Stimulated activated CD4-positive, alpha-beta T cell treated with anti-CD3 and anti-CD28 coated beads, Interleukin-1b, Interleukin-23, amount 100 ng/mL, for 24 hours (primary cell): Measurements from ENCODE around the gene KCTD16.

Experiments used
- DNase-seq, 4 experiments: peaks; one replicate each; pipeline ENCODE4 v3.0.0-alpha.2; 2020; ENCODE audit warnings: low read depth in 4 of 4, low spot score in 1 of 4

The KCTD16 gene

GRCh38 chr5:144206141-144206540, 35.5 kb downstream of the KCTD16 start:
- DNase-seq = no peak

DNA sequence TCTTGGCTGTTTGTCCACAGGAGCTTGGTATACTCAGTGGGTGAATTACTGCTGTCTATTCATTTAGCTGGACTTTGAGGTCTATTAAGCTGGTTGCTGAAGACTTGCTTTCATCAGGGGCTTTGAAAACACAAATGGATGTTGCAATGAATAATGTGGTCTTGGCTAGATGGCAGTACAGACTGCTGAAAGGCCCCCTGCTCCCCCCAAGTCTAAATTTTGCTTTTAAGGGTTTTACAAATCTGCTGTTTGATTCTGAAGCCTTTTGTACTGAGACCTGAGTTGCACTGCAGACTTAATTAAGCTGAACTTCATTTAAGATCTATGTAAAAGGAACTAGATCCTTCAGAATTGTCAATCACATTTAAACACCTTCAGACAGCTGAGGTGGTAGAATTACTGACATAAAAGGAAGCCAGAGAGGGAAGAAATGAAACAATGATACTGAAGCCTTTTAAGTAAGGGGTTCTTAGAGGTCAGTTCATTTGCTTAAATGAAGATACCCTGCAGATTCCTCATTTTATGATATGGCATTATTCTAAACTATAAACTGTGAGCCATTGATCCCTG, 37.3 kb downstream of the KCTD16 start:
- no peak for DNase-seq

DNA sequence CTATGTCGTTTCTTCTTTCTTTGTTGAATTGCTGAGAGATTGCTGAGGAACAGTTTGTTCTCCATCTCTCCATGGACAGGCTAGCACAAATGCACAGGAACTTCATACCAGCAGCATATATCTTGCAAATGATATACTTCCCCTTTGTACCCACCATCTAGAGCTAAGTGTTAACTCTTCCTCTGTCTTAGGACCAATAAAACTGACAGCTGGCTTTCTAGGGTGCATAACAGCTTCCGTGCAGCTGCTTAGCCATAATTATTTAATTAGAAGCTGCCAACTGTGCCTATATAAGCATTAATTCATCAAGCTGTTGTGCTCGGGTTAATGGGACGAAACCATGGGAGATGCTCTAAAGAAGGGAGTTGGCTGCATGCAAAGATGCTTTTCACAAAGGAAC, 38.7 kb downstream of the KCTD16 start:
- no peak for DNase-seq

GRCh38 chr5:144210655-144211054, 40.0 kb downstream of the KCTD16 start:
- no peak for DNase-seq

DNA sequence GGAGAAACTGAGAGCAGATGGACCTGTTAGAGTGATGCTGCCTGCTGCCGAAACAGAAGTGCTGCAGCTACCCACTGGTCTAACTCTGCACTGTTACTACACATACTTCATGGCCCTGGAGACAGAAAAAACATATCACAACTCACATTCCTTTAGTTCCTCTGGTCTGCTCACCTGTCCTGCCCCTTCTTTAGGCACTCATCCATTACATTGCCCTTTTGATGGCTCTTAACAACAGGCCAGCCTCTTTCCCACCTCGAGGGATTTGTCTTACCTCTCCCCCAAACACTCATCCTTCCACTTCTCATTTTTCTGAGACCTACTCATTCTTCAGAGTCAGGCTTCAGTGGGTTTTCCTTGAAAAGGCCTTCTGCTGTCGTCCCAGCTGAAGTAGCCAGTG, 49.2 kb downstream of the KCTD16 start:
- no peak for DNase-seq

- no peak for DNase-seq
These were observed 56.8 kb downstream of the KCTD16 start for GRCh38 chr5:144227363-144227999.

DNA sequence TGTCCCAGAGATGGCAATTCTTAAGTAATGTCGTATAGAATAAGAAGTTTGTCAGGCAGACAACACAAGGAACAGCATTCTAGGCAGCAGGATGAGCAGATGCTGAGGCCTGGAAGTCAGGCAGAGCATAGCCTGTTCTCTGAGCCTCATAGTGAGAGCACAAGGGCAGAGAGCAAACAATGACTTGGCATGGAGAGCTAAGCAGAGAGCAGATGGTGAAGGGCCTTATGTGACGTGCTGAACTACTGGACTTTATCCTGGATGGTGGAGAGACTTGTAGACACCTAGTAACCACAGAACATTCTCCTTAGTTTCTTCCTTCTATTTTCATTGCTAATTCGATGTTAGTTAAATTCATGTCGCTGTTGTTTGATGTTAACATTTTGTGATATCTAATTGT, 60.1 kb downstream of the KCTD16 start:
- DNase-seq = no peak

GRCh38 chr5:144232285-144232684, 61.6 kb downstream of the KCTD16 start:
- no peak for DNase-seq

DNA sequence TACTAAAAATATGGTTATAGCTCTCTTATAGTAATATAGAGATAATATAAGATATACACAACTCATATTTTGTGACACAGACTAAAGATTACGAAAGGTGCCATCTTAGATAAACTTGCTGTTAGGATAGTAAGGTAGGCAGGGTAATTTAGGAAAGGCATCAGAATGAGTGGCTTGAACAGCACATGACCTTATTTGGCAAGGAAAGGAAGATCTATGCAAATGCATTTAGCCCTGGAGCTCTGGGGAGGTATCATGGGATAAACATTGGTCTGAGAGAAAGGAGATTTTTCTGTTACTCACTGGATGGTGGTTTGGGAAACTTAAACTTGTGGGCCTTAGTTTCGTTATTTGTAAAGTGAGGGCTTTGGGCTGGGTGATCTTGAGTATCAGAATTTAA, 65.8 kb downstream of the KCTD16 start:
- no peak for DNase-seq

GRCh38 chr5:144237851-144238250, 67.2 kb downstream of the KCTD16 start:
- no peak for DNase-seq

- no peak for DNase-seq
These were observed 76.5 kb downstream of the KCTD16 start for GRCh38 chr5:144247131-144247530.

GRCh38 chr5:144248015-144248414, 77.3 kb downstream of the KCTD16 start:
- DNase-seq = no peak

DNA sequence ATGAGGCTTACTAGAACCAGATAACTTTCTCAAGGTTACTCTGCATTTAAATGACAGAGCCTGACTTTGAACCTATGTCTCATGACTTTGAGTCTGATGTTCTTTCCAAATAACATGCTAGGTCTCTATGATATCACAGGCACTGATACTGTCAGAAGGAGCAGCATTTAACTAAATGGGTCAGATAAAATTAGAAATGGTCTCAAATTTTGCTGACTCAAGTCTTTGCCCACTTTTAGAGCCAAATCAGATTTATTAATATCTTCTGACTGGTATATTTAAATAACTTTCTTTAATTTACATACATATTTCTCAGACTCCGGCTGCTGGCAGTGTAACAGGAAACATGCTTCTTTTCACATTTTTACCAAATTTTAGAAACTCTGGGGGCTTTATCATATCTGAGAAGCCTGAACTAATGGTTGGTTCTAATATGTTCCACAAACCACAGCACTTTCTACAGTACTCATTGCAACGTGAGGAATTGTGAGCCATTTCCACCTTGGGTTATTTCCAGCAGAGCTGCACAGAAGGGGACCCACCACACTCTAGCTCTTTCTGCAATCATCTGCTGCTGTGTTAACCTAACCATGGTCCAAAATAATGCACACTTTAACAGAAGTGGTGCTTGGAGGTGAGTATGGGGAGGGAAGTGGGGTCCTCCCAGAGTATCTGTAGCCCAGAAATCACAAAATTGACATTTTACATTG, 79.2 kb downstream of the KCTD16 start:
- no peak for DNase-seq

DNA sequence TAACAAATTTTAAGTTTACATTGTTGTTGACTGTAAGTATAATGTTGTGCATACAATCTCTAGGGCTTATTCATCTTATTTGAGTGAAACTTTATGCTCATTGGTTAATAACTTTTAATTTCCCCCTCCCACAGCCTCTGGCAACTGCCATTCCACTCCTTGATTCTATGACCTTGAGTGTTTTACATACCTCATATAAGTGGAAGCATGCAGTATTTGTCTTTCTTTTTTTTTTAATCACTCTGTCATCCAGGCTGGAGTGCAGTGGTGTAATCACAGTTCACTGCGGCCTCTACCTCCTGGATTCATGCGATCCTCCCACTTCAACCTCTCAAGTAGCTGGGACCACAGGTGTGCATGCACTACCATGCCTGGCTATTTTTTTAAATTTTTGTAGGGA, 83.9 kb downstream of the KCTD16 start:
- no peak for DNase-seq

GRCh38 chr5:144260121-144260520, 89.4 kb downstream of the KCTD16 start:
- no peak for DNase-seq

GRCh38 chr5:144265643-144266247, 95.1 kb downstream of the KCTD16 start:
- DNase-seq = no peak

GRCh38 chr5:144267961-144268513, 97.4 kb downstream of the KCTD16 start:
- no peak for DNase-seq

- no peak for DNase-seq
These were observed 102.8 kb downstream of the KCTD16 start for GRCh38 chr5:144273232-144274027.

DNA sequence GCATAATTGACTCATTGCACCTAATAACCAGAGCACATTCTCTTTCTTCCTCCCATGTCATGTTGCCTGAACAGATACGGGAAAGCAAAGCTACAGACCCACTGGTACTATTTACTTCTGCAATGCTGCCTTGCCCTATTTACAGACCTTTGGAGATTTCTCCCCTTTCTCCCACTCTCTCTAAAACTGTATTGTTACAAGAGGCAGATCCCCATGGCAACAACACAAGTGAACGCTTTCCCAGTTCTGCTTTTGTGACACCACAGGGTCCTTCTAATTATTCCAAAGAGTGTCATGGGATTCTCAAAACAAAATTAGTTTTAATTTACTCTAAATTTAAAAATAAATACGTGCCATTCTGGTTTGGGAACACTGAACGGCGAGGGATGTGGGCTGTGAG, 104.7 kb downstream of the KCTD16 start:
- no peak for DNase-seq

- DNase-seq = no peak
These were observed 105.6 kb downstream of the KCTD16 start for GRCh38 chr5:144276034-144276822.
